Neuron (in vitro differentiated cells): ENCODE measurements around the gene TNP2.
"Not testable (repeated sequence)": the region's sequence is repeated elsewhere in the genome, so short reads cannot be mapped to it uniquely, and the experiment has no call there.

Experiments
- H2AFZ ChIP-seq: one replicate; pipeline ENCODE4 v1.6.1; 2013; ENCODE audit warnings: low read depth, mild to moderate bottlenecking, inconsistent platforms, low read length, moderate library complexity
- H3K27me3 ChIP-seq: one replicate; pipeline ENCODE4 v1.6.1; 2013; ENCODE audit warnings: low read length; ENCODE audit not compliant: insufficient read depth
- H3K36me3 ChIP-seq: one replicate; pipeline ENCODE4 v1.6.1; 2013; ENCODE audit warnings: low read length; ENCODE audit not compliant: insufficient read depth
- H3K4me1 ChIP-seq: one replicate; pipeline ENCODE4 v1.6.1; 2013; ENCODE audit warnings: low read length; ENCODE audit not compliant: insufficient read depth
- H3K4me3 ChIP-seq: 2 replicates; pipeline ENCODE4 v1.5.1; 2013; ENCODE audit warnings: mild to moderate bottlenecking, low read length, moderate library complexity
- H3K9me3 ChIP-seq: one replicate; pipeline ENCODE4 v1.6.1; 2013; ENCODE audit warnings: low read length

TNP2 gene

GRCh38 chr16:11296706-11297491 is 27.8 kb upstream of the TNP2 start:
- Histone ChIP-seq H3K36me3 (no peaks in the 10 kb centered on the region), H3K4me3 (no peak overlapping the region), H3K27me3 (no peaks in the 10 kb centered on the region), H2AFZ (no peak overlapping the region), H3K4me1 (peaks cover 11% of the 10 kb centered on the region), H3K9me3 (no peaks in the 10 kb centered on the region)

GRCh38 chr16:11296351-11296705 is 27.2 kb upstream of the TNP2 start:
- Histone ChIP-seq H3K36me3 (no peaks in the 10 kb centered on the region), H3K27me3 (no peaks in the 10 kb centered on the region), H3K9me3 (no peaks in the 10 kb centered on the region), H2AFZ (no peak overlapping the region), H3K4me3 (no peak overlapping the region), H3K4me1 (peaks cover 11% of the 10 kb centered on the region)

GRCh38 chr16:11295672-11296071 is 26.5 kb upstream of the TNP2 start:
- no peak overlapping the region for H3K4me3 ChIP-seq
- no peak overlapping the region for H2AFZ ChIP-seq

GRCh38 chr16:11292076-11292748 is 23.1 kb upstream of the TNP2 start:
- Histone ChIP-seq H3K36me3 (no peaks in the 10 kb centered on the region), H3K4me1 (peaks cover 3% of the 10 kb centered on the region), H3K9me3 (no peaks in the 10 kb centered on the region), H3K4me3 (no peak overlapping the region), H3K27me3 (no peaks in the 10 kb centered on the region), H2AFZ (no peak overlapping the region)

More at GRCh38 chr16:11295672-11296071, 26.5 kb upstream of the TNP2 start:
- Histone ChIP-seq H3K36me3 (no peaks in the 10 kb centered on the region), H3K27me3 (no peaks in the 10 kb centered on the region), H3K9me3 (no peaks in the 10 kb centered on the region), H3K4me1 (peaks cover 11% of the 10 kb centered on the region)

GRCh38 chr16:11291091-11291703 is 22.1 kb upstream of the TNP2 start:
- Histone ChIP-seq H3K27me3 (no peaks in the 10 kb centered on the region), H3K4me3 (no peak overlapping the region), H2AFZ (no peak overlapping the region), H3K4me1 (no peaks in the 10 kb centered on the region), H3K9me3 (no peaks in the 10 kb centered on the region), H3K36me3 (no peaks in the 10 kb centered on the region)

GRCh38 chr16:11290102-11290893 is 21.2 kb upstream of the TNP2 start:
- no peak overlapping the region for H2AFZ ChIP-seq
- H3K36me3 ChIP-seq, result no peaks in the 10 kb centered on the region
- H3K4me3 ChIP-seq, result no peak overlapping the region
- no peaks in the 10 kb centered on the region for H3K27me3 ChIP-seq
- H3K4me1 ChIP-seq, result no peaks in the 10 kb centered on the region
- no peaks in the 10 kb centered on the region for H3K9me3 ChIP-seq

GRCh38 chr16:11289696-11290095 is 20.6 kb upstream of the TNP2 start:
- not testable (repeated sequence) for H3K9me3 ChIP-seq, H2AFZ ChIP-seq, H3K36me3 ChIP-seq, H3K27me3 ChIP-seq, H3K4me1 ChIP-seq, H3K4me3 ChIP-seq

- H3K4me1 ChIP-seq, result no peaks in the 10 kb centered on the region
- no peak overlapping the region for H3K4me3 ChIP-seq
- no peaks in the 10 kb centered on the region for H3K9me3 ChIP-seq
- H2AFZ ChIP-seq, result no peak overlapping the region
- no peaks in the 10 kb centered on the region for H3K27me3 ChIP-seq
- H3K36me3 ChIP-seq, result no peaks in the 10 kb centered on the region
Measured at GRCh38 chr16:11289202-11289601, 20.1 kb upstream of the TNP2 start.

- H3K4me1 ChIP-seq, result no peaks in the 10 kb centered on the region
- H3K9me3 ChIP-seq, result no peaks in the 10 kb centered on the region
- H2AFZ ChIP-seq, result no peak overlapping the region
- H3K36me3 ChIP-seq, result no peaks in the 10 kb centered on the region
- no peak overlapping the region for H3K4me3 ChIP-seq
- H3K27me3 ChIP-seq, result no peaks in the 10 kb centered on the region
Measured at GRCh38 chr16:11285842-11286241, 16.7 kb upstream of the TNP2 start.

GRCh38 chr16:11283820-11284248 is 14.7 kb upstream of the TNP2 start:
- no peaks in the 10 kb centered on the region for H3K27me3 ChIP-seq
- H3K4me1 ChIP-seq, result no peaks in the 10 kb centered on the region
- H2AFZ ChIP-seq, result no peak overlapping the region
- H3K9me3 ChIP-seq, result no peaks in the 10 kb centered on the region
- H3K36me3 ChIP-seq, result no peaks in the 10 kb centered on the region
- H3K4me3 ChIP-seq, result no peak overlapping the region

GRCh38 chr16:11280616-11281522 is 11.7 kb upstream of the TNP2 start, which contains the start of gene PRM1:
PRM1 (minus strand) TSS chr16:11281330; CDS start chr16:11281238, 92 bp downstream.
- Histone ChIP-seq H3K4me3 (no peak within 1 kb of the TSS), H3K9me3 (no peaks in the 10 kb centered on the region), H3K4me1 (no peaks in the 10 kb centered on the region), H3K36me3 (no peaks in the 10 kb centered on the region), H3K27me3 (no peaks in the 10 kb centered on the region), H2AFZ (no peak within 1 kb of the TSS)
